IMR-90 (cell line): ENCODE results near the gene CDH22. TPM values are rescaled to one million over a fixed set of nuclear protein-coding genes. Genes with fewer than 3 reads are reported as not detected.

Experiments used
- ATAC-seq: fragments of 200-7000 bp; cut with Tn5 transposase; 2 replicates; pipeline ENCODE4 v1.9.1; 2020; ENCODE audit warnings: low read depth, mild to moderate bottlenecking, moderate library complexity
- BruUV-seq: library from RNA; stranded (reverse); fragments of 400-500 nt; replicated peaks from 2 replicates; lab custom pipeline; 2021; lab: Mats Ljungman, UMichigan
- CTCF ChIA-PET: fragments of 300-600 bp; formaldehyde crosslinking; extraction: SDS; loops from one replicate; lab custom pipeline; 2021; ENCODE audit warnings: antibody characterized with exemption; lab: Yijun Ruan, JAX
- POLR2A ChIA-PET: fragments of 300-600 bp; sonication (Branson Sonifier 250); formaldehyde crosslinking; loops from one replicate; lab custom pipeline; 2022; ENCODE audit warnings: antibody characterized with exemption; ENCODE audit not compliant: unreplicated experiment; lab: Charles Lee
- DNase-seq: peaks from one replicate; pipeline ENCODE4 v3.0.0; 2013
- H2AFZ ChIP-seq: replicated peaks from 2 replicates; pipeline ENCODE3; 2013; ENCODE audit warnings: low read length, mild to moderate bottlenecking; ENCODE audit not compliant: poor library complexity
- H2AK5ac ChIP-seq: 2 replicates; pipeline ENCODE4 v1.6.1; 2013; ENCODE audit warnings: low read depth, low read length, inconsistent platforms
- H2AK9ac ChIP-seq: replicated peaks from 2 replicates; pipeline ENCODE3; 2013; ENCODE audit warnings: mild to moderate bottlenecking, low read depth, low read length, moderate library complexity; ENCODE audit not compliant: poor library complexity
- H2BK120ac ChIP-seq: 2 replicates; pipeline ENCODE4 v1.6.1; 2013; ENCODE audit warnings: low read depth, low read length, inconsistent platforms
- H2BK15ac ChIP-seq: 3 replicates; pipeline ENCODE4 v1.6.1; 2013; ENCODE audit warnings: low read depth, low read length, inconsistent platforms
- H2BK20ac ChIP-seq: 2 replicates; pipeline ENCODE4 v1.6.1; 2013; ENCODE audit warnings: low read depth, mild to moderate bottlenecking, inconsistent platforms, low read length, moderate library complexity
- H2BK5ac ChIP-seq: 2 replicates; pipeline ENCODE4 v1.6.1; 2013; ENCODE audit warnings: mild to moderate bottlenecking, low read depth, low read length, inconsistent platforms; ENCODE audit not compliant: poor library complexity, severe bottlenecking
- H3K14ac ChIP-seq: replicated peaks from 2 replicates; pipeline ENCODE4 v1.6.1; 2013; ENCODE audit warnings: low read depth, low read length, inconsistent platforms
- H3K18ac ChIP-seq: 2 replicates; pipeline ENCODE4 v1.6.1; 2013; ENCODE audit warnings: low read depth, low read length, control low read depth
- H3K23ac ChIP-seq: 2 replicates; pipeline ENCODE4 v1.6.1; 2013; ENCODE audit warnings: low read depth, low read length, inconsistent platforms
- H3K27ac ChIP-seq: 2 replicates; pipeline ENCODE4 v1.5.1; 2013; ENCODE audit warnings: mild to moderate bottlenecking, control low read depth, low read length; ENCODE audit not compliant: insufficient read depth
- H3K27me3 ChIP-seq: 2 replicates; pipeline ENCODE4 v1.6.1; 2013; ENCODE audit warnings: low read length; ENCODE audit not compliant: control insufficient read depth, insufficient read depth
- H3K36me3 ChIP-seq: 2 replicates; pipeline ENCODE4 v1.6.1; 2013; ENCODE audit warnings: low read length, mixed read lengths; ENCODE audit not compliant: control insufficient read depth, insufficient read depth
- H3K4ac ChIP-seq: 2 replicates; pipeline ENCODE4 v1.6.1; 2013; ENCODE audit warnings: low read depth, low read length, inconsistent platforms
- H3K4me1 ChIP-seq: 2 replicates; pipeline ENCODE4 v1.6.1; 2013; ENCODE audit warnings: low read length, mixed read lengths; ENCODE audit not compliant: control insufficient read depth, insufficient read depth
- H3K4me2 ChIP-seq: 2 replicates; pipeline ENCODE4 v1.6.1; 2013; ENCODE audit warnings: low read depth, mild to moderate bottlenecking, control low read depth, low read length, moderate library complexity
- H3K4me3 ChIP-seq: 2 replicates; pipeline ENCODE4 v1.5.1; 2013; ENCODE audit warnings: low read depth, mild to moderate bottlenecking, control low read depth, low read length, moderate library complexity; ENCODE audit not compliant: insufficient read depth
- H3K56ac ChIP-seq: 2 replicates; pipeline ENCODE4 v1.6.1; 2013; ENCODE audit warnings: low read length, inconsistent platforms; ENCODE audit not compliant: insufficient read depth; ENCODE audit errors: extremely low read depth
- H3K79me1 ChIP-seq, 2 experiments: 2 replicates each; pipeline ENCODE4 v1.6.1; 2013; ENCODE audit warnings: low read length in 2 of 2, inconsistent platforms in 1 of 2, low read depth in 1 of 2
- H3K9ac ChIP-seq: 2 replicates; pipeline ENCODE4 v1.6.1; 2013; ENCODE audit warnings: low read depth, low read length, control low read depth
- H3K9me1 ChIP-seq: 2 replicates; pipeline ENCODE4 v1.6.1; 2013; ENCODE audit warnings: low read length, inconsistent platforms; ENCODE audit not compliant: insufficient read depth
- H3K9me3 ChIP-seq: 2 replicates; pipeline ENCODE4 v1.6.1; 2013; ENCODE audit warnings: low read length; ENCODE audit not compliant: control insufficient read depth, insufficient read depth
- H4K20me1 ChIP-seq: 2 replicates; pipeline ENCODE4 v1.6.1; 2013; ENCODE audit warnings: low read length, inconsistent platforms; ENCODE audit not compliant: insufficient read depth
- H4K5ac ChIP-seq: 2 replicates; pipeline ENCODE4 v1.6.1; 2013; ENCODE audit warnings: mild to moderate bottlenecking, low read depth, low read length, control low read depth
- H4K8ac ChIP-seq, 2 experiments: 2 replicates each; pipeline ENCODE4 v1.6.1; 2013; ENCODE audit warnings: low read depth in 2 of 2, low read length in 2 of 2, control low read depth in 1 of 2, inconsistent platforms in 1 of 2
- H4K91ac ChIP-seq: 2 replicates; pipeline ENCODE4 v1.6.1; 2013; ENCODE audit warnings: low read depth, low read length, inconsistent platforms; ENCODE audit not compliant: insufficient read depth
- BHLHE40 ChIP-seq: fragments of 150-350 bp; IDR thresholded peaks from 2 replicates; pipeline ENCODE4 v1.6.1; 2016; ENCODE audit warnings: mild to moderate bottlenecking, low read depth, low read length
- ELK1 ChIP-seq: fragments of 150-350 bp; IDR thresholded peaks from 2 replicates; pipeline ENCODE4 v1.6.1; 2016; ENCODE audit warnings: low read depth, mild to moderate bottlenecking, low read length, moderate library complexity, borderline replicate concordance
- FOS ChIP-seq: fragments of 150-350 bp; IDR thresholded peaks from 2 replicates; pipeline ENCODE4 v1.6.1; 2016; ENCODE audit warnings: low read depth, low read length
- NFE2L2 ChIP-seq: fragments of 150-350 bp; IDR thresholded peaks from 2 replicates; pipeline ENCODE4 v1.6.1; 2016; ENCODE audit warnings: low read depth, mild to moderate bottlenecking, low read length
- POLR2A ChIP-seq: IDR thresholded peaks from 2 replicates; pipeline ENCODE4 v1.6.1; 2012; ENCODE audit warnings: mild to moderate bottlenecking, low read depth, low read length
- RCOR1 ChIP-seq: IDR thresholded peaks from 2 replicates; pipeline ENCODE4 v1.6.1; 2012; ENCODE audit warnings: mild to moderate bottlenecking, low read length, improper control_type of control experiment; ENCODE audit not compliant: insufficient replicate concordance
- USF2 ChIP-seq: fragments of 150-350 bp; IDR thresholded peaks from 2 replicates; pipeline ENCODE4 v1.6.1; 2017; ENCODE audit warnings: mild to moderate bottlenecking, antibody characterized with exemption, low read length, low read depth
- WGBS, 2 experiments: methylation state at CpG; one replicate each; pipeline versions ENCODE4 v1.1.5 to v1.1.7; 2013; ENCODE audit warnings: missing lambda C conversion rate in 2 of 2; ENCODE audit not compliant: insufficient read length in 1 of 2; ENCODE audit errors: extremely low coverage in 2 of 2; 5-methylcytosine and 5-hydroxymethylcytosine counted together
- dilution Hi-C: fragments of 300-500 bp; cut with HindIII; formaldehyde crosslinking; loops from one replicate; pipeline ENCODE4 v1.14.3; 2018; ENCODE audit warnings: low sequenced_read_pairs; ENCODE audit not compliant: unreplicated experiment
- in situ Hi-C: fragments of 300-500 bp; cut with MboI; formaldehyde crosslinking; loops from 3 replicates; pipeline ENCODE4 v1.14.3; 2019; ENCODE audit warnings: low sequenced_read_pairs, inconsistent platforms, mixed read lengths
- intact Hi-C: fragments of 100-400 bp; cut with micrococcal nuclease; formaldehyde crosslinking; loops from 2 replicates; pipeline ENCODE4 v1.10.0; 2022
- polyA plus RNA-seq, 3 experiments: library from polyadenylated mRNA; depleted of rRNA; stranded (reverse); fragments of >200 nt; gene quantifications; 2 replicates each; pipeline ENCODE4 v1.2.3, GENCODE V29; 2012; ENCODE audit warnings: low replicate concordance in 1 of 3
- total RNA-seq: library from RNA; depleted of rRNA; stranded (reverse); fragments of >200 nt; gene quantifications from 2 replicates; pipeline ENCODE4 v1.2.3, GENCODE V29; 2012

CDH22 gene
- total and polyA plus RNA-seq, 2 of the 4 experiments (the other 2 are of a cell fraction) = not detected

GRCh38 chr20:46240065-46240464 lies 68.2 kb downstream of the CDH22 start:
- ChIA-PET CTCF (no interaction called here), POLR2A (no interaction called here)
- no peak overlapping the region for H3K18ac ChIP-seq
- H3K4me3 ChIP-seq = no peak overlapping the region
- dilution Hi-C loops (no loop called here), intact Hi-C loops (no loop called here), in situ Hi-C loops (no loop called here)
- H4K91ac ChIP-seq = no peak overlapping the region
- no peak overlapping the region for H4K5ac ChIP-seq
- no peak for TF ChIP-seq USF2
- TF ChIP-seq ELK1 = no peak
- TF ChIP-seq FOS = no peak
- no peak for TF ChIP-seq POLR2A
- no peak for TF ChIP-seq RCOR1
- no peak for TF ChIP-seq NFE2L2
- no peak for TF ChIP-seq BHLHE40
- DNase-seq (no peak), ATAC-seq (no peak)
- peaks cover 3% of the 10 kb centered on the region; the same call in 1 of the 2 replicates for H3K27me3 ChIP-seq
- H2AK5ac ChIP-seq = no peak overlapping the region
- H3K36me3 ChIP-seq = no peaks in the 10 kb centered on the region
- BruUV-seq = no TSS peak
- WGBS, 2 experiments = 32% methylated on average over 3 of the region's 4 CpGs; no CpG with 5 or more reads in 1 of the 2 experiments
- H3K23ac ChIP-seq = no peak overlapping the region
- no peaks in the 10 kb centered on the region for H3K4me1 ChIP-seq
- no peak overlapping the region for H3K14ac ChIP-seq
- H2BK15ac ChIP-seq = no peak overlapping the region
- no peak overlapping the region for H2AK9ac ChIP-seq
- no peak overlapping the region for H2AFZ ChIP-seq
- no peaks in the 10 kb centered on the region for H4K20me1 ChIP-seq
- no peaks in the 10 kb centered on the region for H3K9me1 ChIP-seq
- no peak overlapping the region for H3K56ac ChIP-seq
- no peak overlapping the region for H3K4ac ChIP-seq
- no peak overlapping the region for H3K4me2 ChIP-seq
- no peak overlapping the region for H3K27ac ChIP-seq
- no peak overlapping the region for H2BK5ac ChIP-seq
- H3K9ac ChIP-seq = no peak overlapping the region
- H4K8ac ChIP-seq = no peak overlapping the region
- H2BK20ac ChIP-seq = no peak overlapping the region
- H3K9me3 ChIP-seq = no peaks in the 10 kb centered on the region
- no peaks in the 10 kb centered on the region for H3K79me1 ChIP-seq
- H2BK120ac ChIP-seq = no peak overlapping the region
